Natural killer cell treated with Interleukin-12 subunit alpha and Interleukin-12 subunit beta and Interleukin-15 and Interleukin-18, amount 100 ng/mL, for 72 hours (primary cell): ENCODE data around the gene SPTBN1. TPM values are rescaled to one million over a fixed set of nuclear protein-coding genes. Genes with fewer than 3 reads are reported as not detected.

Experiments
- ATAC-seq, 2 donors: fragments of 150-1000 bp; cut with Tn5 transposase in 1 of 2; sonication (Bioruptor Pico), chemical (Tn5 transposase) in 1 of 2; 2 replicates each; pipeline ENCODE4 v1.10.0; 2021
- DNase-seq: peaks from one replicate; pipeline ENCODE4 v3.0.0; 2022; ENCODE audit warnings: low spot score
- H3K27ac Mint-ChIP-seq, 2 donors: 1 replicate in 1 of 2; 2 replicates in 1 of 2; pipeline ENCODE4 v1.8.0; 2022; ENCODE audit warnings: mixed read lengths in 2 of 2, mild to moderate bottlenecking in 1 of 2, moderate library complexity in 1 of 2
- H3K27me3 Mint-ChIP-seq, 2 donors: 1 replicate in 1 of 2; 2 replicates in 1 of 2; pipeline ENCODE4 v1.8.0; 2022; ENCODE audit warnings: mixed read lengths in 2 of 2
- H3K36me3 Mint-ChIP-seq: one replicate; pipeline ENCODE4 v1.8.0; 2022; ENCODE audit warnings: mixed read lengths
- H3K4me1 Mint-ChIP-seq, 2 donors: 1 replicate in 1 of 2; 2 replicates in 1 of 2; pipeline ENCODE4 v1.8.0; 2022; ENCODE audit warnings: low read depth in 2 of 2, mixed read lengths in 2 of 2, mild to moderate bottlenecking in 1 of 2
- H3K4me3 Mint-ChIP-seq: one replicate; pipeline ENCODE4 v1.8.0; 2022; ENCODE audit warnings: mixed read lengths
- H3K9me3 Mint-ChIP-seq: 2 replicates; pipeline ENCODE4 v1.8.0; 2022; ENCODE audit warnings: mixed read lengths
- total RNA-seq, 2 donors: library from RNA; stranded (reverse); gene quantifications; one replicate each; pipeline ENCODE4 v1.2.3, GENCODE V29; 2022

Gene SPTBN1
- 10 to 100 TPM; 39.1 to 41.8 TPM for total RNA-seq

DNA sequence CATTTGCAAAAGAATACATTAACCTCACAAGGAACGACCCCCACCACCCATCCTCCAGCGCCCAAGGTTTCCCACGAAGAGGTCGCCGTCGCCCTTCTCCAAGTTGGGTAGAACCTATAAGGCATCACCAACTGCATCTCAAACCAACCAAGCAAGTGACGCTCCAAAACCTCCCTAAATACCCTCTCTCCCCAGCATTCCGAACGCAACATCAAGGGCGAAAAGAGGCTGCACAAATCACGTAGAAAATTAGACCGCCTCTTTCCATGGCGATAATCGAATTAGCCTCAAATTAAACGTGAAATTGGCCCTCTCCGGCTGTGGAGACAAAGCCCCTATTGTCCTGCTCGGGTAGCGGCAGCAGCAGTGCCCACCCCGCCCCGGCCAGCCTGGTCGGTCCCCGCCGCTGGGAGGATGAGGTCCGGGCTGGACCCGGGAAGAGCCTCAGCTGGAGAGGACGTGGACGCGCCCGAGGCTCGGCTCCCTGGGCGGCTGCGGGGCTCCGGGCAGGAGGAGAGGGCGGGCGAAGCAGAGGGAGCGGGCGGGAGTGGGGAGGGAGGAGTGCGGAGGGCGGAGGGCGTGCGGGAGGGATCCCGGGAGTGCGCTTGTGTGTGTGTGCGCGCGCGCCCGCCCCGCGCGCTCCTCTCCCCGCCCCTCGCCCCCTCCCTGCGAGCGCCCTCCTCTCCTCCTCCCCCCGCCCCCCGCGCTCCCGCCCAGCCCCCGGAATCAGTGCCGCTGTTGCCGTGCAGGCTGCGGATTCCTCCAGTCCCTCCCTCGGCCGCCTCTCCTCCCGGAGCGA is at the start of gene SPTBN1:
Gene SPTBN1, plus strand, starts transcription at position 765 of the 799 bp plus-strand sequence. CDS start 70,092 bp downstream, outside the sequence.
- H3K4me1 Mint-ChIP-seq, result peaks cover 13% of the 10 kb centered on the region in 2 donors
- peak; percentile 41 to 66 for ATAC-seq
- no peak within 1 kb of the TSS for H3K27ac Mint-ChIP-seq
- H3K4me3 Mint-ChIP-seq, result peak within 1 kb of the TSS; percentile 68
- DNase-seq, result no peak
- no peaks in the 10 kb centered on the region for H3K9me3 Mint-ChIP-seq
- peaks cover 31 to 49% of the 10 kb centered on the region in 2 donors for H3K27me3 Mint-ChIP-seq
- no peaks in the 10 kb centered on the region for H3K36me3 Mint-ChIP-seq

DNA sequence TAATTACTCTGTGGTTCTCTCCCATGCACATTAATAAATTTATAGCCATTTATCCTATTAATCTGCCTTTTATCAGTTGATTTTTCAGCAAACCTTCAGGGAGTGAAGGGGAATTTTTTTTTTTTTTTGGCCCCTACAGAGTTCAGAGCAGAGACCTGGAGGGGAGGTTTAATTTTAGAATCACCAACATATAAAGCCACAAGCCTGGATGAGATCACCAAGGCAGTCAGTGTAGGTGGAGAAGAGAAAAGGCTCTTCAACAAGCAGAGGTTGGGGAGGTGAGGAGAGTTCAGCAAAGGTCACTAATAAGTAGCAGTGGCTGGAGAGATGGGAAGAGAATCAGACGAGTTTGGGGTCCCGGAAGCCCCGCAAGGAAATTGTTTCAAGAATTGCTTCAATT is 48.4 kb upstream of the SPTBN1 start:
- Mint-ChIP-seq H3K27ac (no peak overlapping the region), H3K27me3 (peaks cover 19 to 41% of the 10 kb centered on the region in 2 donors), H3K4me3 (no peak overlapping the region), H3K9me3 (no peaks in the 10 kb centered on the region), H3K36me3 (no peaks in the 10 kb centered on the region), H3K4me1 (peaks cover 0 to 3% of the 10 kb centered on the region in 2 donors)
- no peak for DNase-seq
- ATAC-seq, result no peak

GRCh38 chr2:54408288-54408687 is 47.8 kb upstream of the SPTBN1 start:
- H3K9me3 Mint-ChIP-seq, result no peaks in the 10 kb centered on the region
- no peak overlapping the region for H3K27ac Mint-ChIP-seq
- peaks cover 18 to 41% of the 10 kb centered on the region in 2 donors for H3K27me3 Mint-ChIP-seq
- H3K36me3 Mint-ChIP-seq, result no peaks in the 10 kb centered on the region
- no peak for ATAC-seq
- H3K4me1 Mint-ChIP-seq, result peaks cover 0 to 3% of the 10 kb centered on the region in 2 donors
- no peak overlapping the region for H3K4me3 Mint-ChIP-seq
- DNase-seq, result no peak

- no peak overlapping the region for H3K4me3 Mint-ChIP-seq
- DNase-seq (no peak), ATAC-seq (no peak)
- H3K36me3 Mint-ChIP-seq, result no peaks in the 10 kb centered on the region
- H3K4me1 Mint-ChIP-seq, result no peaks in the 10 kb centered on the region
- H3K9me3 Mint-ChIP-seq, result no peaks in the 10 kb centered on the region
- H3K27ac Mint-ChIP-seq, result no peak overlapping the region
- peaks cover 16 to 42% of the 10 kb centered on the region in 2 donors for H3K27me3 Mint-ChIP-seq
These were observed 46.4 kb upstream of the SPTBN1 start for GRCh38 chr2:54409752-54410151.

DNA sequence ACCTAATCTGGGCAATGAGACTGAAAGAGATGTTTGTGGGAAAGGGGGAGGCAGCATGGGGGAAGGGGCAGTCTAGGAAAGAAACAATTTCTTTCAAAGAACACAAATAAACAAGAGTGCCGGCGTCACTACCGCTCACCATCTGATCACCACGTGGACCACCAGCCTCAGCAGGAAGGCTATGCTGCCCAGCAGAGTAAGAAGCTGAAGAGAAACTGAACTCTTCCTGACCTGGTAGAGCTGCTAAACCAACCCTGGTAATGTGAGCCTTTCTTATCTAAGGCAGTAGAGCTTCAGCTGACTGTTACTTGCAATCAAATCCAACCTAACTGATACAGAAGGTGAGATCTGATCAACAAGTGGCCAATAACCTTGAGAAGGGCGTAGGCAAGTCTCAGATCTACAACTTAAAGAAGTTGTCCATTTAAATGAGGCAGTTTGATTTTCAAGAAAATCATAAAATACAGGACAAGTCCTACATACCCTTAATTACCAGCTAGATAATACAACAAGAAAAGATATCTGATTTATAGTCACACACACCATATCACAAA is 44.2 kb upstream of the SPTBN1 start:
- Mint-ChIP-seq H3K4me3 (no peak overlapping the region), H3K9me3 (no peaks in the 10 kb centered on the region), H3K4me1 (peaks cover 0 to 6% of the 10 kb centered on the region in 2 donors), H3K36me3 (no peaks in the 10 kb centered on the region), H3K27me3 (peaks cover 22 to 46% of the 10 kb centered on the region in 2 donors), H3K27ac (no peak overlapping the region)
- ATAC-seq (no peak), DNase-seq (no peak)

GRCh38 chr2:54416166-54416813 is 39.8 kb upstream of the SPTBN1 start:
- ATAC-seq, result no peak
- Mint-ChIP-seq H3K4me3 (no peak overlapping the region), H3K36me3 (no peaks in the 10 kb centered on the region), H3K27me3 (peaks cover 8 to 16% of the 10 kb centered on the region in 2 donors), H3K9me3 (no peaks in the 10 kb centered on the region), H3K27ac (no peak overlapping the region), H3K4me1 (peaks cover 7 to 9% of the 10 kb centered on the region in 2 donors)
- no peak for DNase-seq

DNA sequence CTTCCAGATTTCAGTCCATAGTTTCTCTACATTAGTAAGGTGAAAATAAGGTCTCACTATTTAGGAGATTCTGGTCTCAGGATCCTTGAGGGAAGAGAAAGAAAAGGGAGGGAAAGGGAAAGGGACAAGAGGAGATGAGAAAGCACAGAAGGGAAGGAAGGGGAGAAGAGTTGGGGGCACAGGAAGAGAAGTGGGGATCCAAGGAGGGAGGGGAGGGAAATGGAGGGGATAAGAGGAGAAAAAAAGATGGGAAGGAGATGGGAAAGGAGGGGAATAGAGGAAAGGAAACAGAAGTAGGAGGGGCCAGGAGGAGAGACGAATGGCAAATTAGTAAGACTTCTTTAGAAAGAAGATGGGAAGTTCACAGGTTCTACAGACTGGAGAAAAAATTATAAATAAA is 39.2 kb upstream of the SPTBN1 start:
- no peaks in the 10 kb centered on the region for H3K36me3 Mint-ChIP-seq
- DNase-seq (no peak), ATAC-seq (no peak)
- no peaks in the 10 kb centered on the region for H3K9me3 Mint-ChIP-seq
- H3K27ac Mint-ChIP-seq, result no peak overlapping the region
- peaks cover 7 to 10% of the 10 kb centered on the region in 2 donors for H3K27me3 Mint-ChIP-seq
- H3K4me1 Mint-ChIP-seq, result peaks cover 14 to 15% of the 10 kb centered on the region in 2 donors
- H3K4me3 Mint-ChIP-seq, result no peak overlapping the region

GRCh38 chr2:54417577-54417976 is 38.5 kb upstream of the SPTBN1 start:
- peaks cover 4% of the 10 kb centered on the region for H3K36me3 Mint-ChIP-seq
- H3K27me3 Mint-ChIP-seq, result peaks cover 7 to 8% of the 10 kb centered on the region in 2 donors
- H3K27ac Mint-ChIP-seq, result no peak overlapping the region
- H3K4me3 Mint-ChIP-seq, result no peak overlapping the region
- ATAC-seq, result no peak
- H3K4me1 Mint-ChIP-seq, result peaks cover 19 to 20% of the 10 kb centered on the region in 2 donors
- H3K9me3 Mint-ChIP-seq, result no peaks in the 10 kb centered on the region
- DNase-seq, result no peak

DNA sequence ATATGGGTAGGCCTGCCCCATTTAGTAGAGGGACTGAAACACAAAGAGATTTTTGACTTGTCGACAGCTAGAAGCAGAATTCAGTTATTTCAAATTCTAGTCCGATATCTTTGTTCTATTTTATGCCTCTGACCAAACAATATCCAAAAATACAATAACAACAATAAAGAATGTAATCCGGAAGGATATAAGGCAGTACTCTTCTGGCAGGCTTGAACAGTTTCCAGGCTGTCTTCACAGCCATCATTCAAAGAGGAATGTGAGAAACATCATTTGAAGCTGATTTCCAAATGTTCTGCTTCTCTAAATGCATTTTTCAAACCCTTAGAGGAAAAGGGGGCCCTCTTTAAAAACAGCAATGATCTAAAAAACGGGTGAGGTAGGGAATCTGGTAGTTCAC is 36.7 kb upstream of the SPTBN1 start:
- Mint-ChIP-seq H3K4me1 (peaks cover 22% of the 10 kb centered on the region in 2 donors), H3K27ac (no peak overlapping the region), H3K4me3 (no peak overlapping the region), H3K27me3 (peaks cover 7 to 8% of the 10 kb centered on the region in 2 donors), H3K36me3 (peaks cover 6% of the 10 kb centered on the region), H3K9me3 (no peaks in the 10 kb centered on the region)
- no peak for ATAC-seq
- no peak for DNase-seq

- Mint-ChIP-seq H3K27ac (no peak overlapping the region), H3K27me3 (peaks cover 4 to 6% of the 10 kb centered on the region in 2 donors), H3K36me3 (peaks cover 6% of the 10 kb centered on the region), H3K9me3 (no peaks in the 10 kb centered on the region), H3K4me3 (no peak overlapping the region), H3K4me1 (peaks cover 22% of the 10 kb centered on the region in 2 donors)
- DNase-seq (no peak), ATAC-seq (no peak)
These were observed 36.1 kb upstream of the SPTBN1 start for GRCh38 chr2:54419855-54420523.

- DNase-seq (no peak), ATAC-seq (no peak)
- Mint-ChIP-seq H3K27ac (peak overlapping the region in 1 of 2 donors; percentile 86), H3K9me3 (no peaks in the 10 kb centered on the region), H3K4me3 (peak overlapping the region; percentile 23), H3K27me3 (peaks cover 0 to 4% of the 10 kb centered on the region in 2 donors), H3K36me3 (peaks cover 6% of the 10 kb centered on the region), H3K4me1 (peaks cover 22% of the 10 kb centered on the region in 2 donors)
These were observed 35.5 kb upstream of the SPTBN1 start for GRCh38 chr2:54420524-54421172.

DNA sequence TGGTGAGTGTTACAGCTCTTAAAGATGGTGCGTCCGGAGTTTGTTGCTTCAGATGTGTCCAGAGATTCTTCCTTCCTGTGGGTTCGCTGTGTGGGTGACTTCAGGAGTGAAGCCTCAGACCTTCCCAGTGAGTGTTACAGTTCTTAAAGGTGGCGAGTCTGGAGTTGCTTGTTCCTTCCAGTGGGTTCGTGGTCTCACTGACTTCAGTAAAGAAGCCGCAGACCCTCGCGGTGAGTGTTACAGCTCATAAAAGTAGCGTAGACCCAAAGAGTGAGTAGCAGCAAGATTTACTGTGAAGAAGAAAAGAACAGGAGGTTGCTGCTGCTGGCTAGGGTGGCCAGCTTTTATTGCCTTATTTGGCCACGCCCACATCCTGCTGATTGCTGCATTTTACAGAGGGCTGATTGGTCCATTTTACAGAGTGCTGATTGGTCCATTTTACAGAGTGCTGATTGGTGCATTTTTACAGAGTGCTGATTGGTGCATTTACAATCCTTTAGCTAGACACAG is 34.0 kb upstream of the SPTBN1 start:
- no peaks in the 10 kb centered on the region for H3K27me3 Mint-ChIP-seq
- DNase-seq (peak; percentile 71), ATAC-seq (peak; percentile 82 to 88)
- H3K36me3 Mint-ChIP-seq, result peaks cover 6% of the 10 kb centered on the region
- H3K4me3 Mint-ChIP-seq, result peak overlapping the region; percentile 73
- H3K27ac Mint-ChIP-seq, result peak overlapping the region; percentile 60 to 86
- peaks cover 15 to 22% of the 10 kb centered on the region in 2 donors for H3K4me1 Mint-ChIP-seq
- no peaks in the 10 kb centered on the region for H3K9me3 Mint-ChIP-seq

- peaks cover 6% of the 10 kb centered on the region for H3K36me3 Mint-ChIP-seq
These were observed 32.9 kb upstream of the SPTBN1 start for GRCh38 chr2:54423213-54423612.

More at GRCh38 chr2:54423213-54423612, 32.9 kb upstream of the SPTBN1 start:
- DNase-seq, result no peak
- H3K27me3 Mint-ChIP-seq, result no peaks in the 10 kb centered on the region
- H3K9me3 Mint-ChIP-seq, result no peaks in the 10 kb centered on the region
- ATAC-seq, result no peak
- H3K27ac Mint-ChIP-seq, result no peak overlapping the region
- peaks cover 15 to 22% of the 10 kb centered on the region in 2 donors for H3K4me1 Mint-ChIP-seq
- no peak overlapping the region for H3K4me3 Mint-ChIP-seq
